ENCODE results near the gene NAB2. TPM values are rescaled to one million over a fixed set of nuclear protein-coding genes. Genes with fewer than 3 reads are reported as not detected.
A peak's percentile ranks its signal among the peaks of the same experiment; 100 is the strongest.

Gene NAB2
- polyA plus RNA-seq, 2 of the 4 experiments (the other 2 are of a cell fraction): 8.6 to 9.8 TPM

GRCh38 chr12:57049119-57049446, 39.8 kb upstream of the NAB2 start:
- no peak for FAIRE-seq
- DNase-seq (ENCODE audit: low read depth in 1 of 2, low spot score in 1 of 2): no peak
- peak; percentile 30 to 31; a peak in 4 of 6 replicates for ATAC-seq
- Histone ChIP-seq H3K4me3 (no peak overlapping the region), H3K27ac (no peak overlapping the region), H3K4me2 (peak overlapping the region; percentile 39), H3K9me3 (no peaks in the 10 kb centered on the region), H3K4me1 (peaks cover 23% of the 10 kb centered on the region; the same call in 2 of the 3 replicates)
- ChIA-PET CTCF (interaction anchor here (0.8 to 7.8 kb wide), 16 partner anchors 9 to 209 kb away, joined by 3 to 44 read pairs (median 4); partner anchors contain the start of genes STAT6 and ZBTB39), POLR2A (no interaction called here)
- WGBS (ENCODE audit: missing lambda C conversion rate): 46% methylated on average over 4 of the region's 4 CpGs
- TF ChIP-seq CBX2 (IDR thresholded peaks at IDR 0.05; ENCODE audit: borderline replicate concordance, low read depth) (no peak), CBX8 (IDR thresholded peaks at IDR 0.05) (no peak), ZC3H11A (IDR thresholded peaks at IDR 0.05) (no peak), HOXB13 (CRISPR knock-in tag; IDR thresholded peaks at IDR 0.05; ENCODE audit: low read depth) (no peak), ZNF302 (CRISPR knock-in tag; IDR thresholded peaks at IDR 0.05) (no peak), HEYL (CRISPR knock-in tag; IDR thresholded peaks at IDR 0.05) (no peak), EP300 (IDR thresholded peaks at IDR 0.05) (no peak), EHF (CRISPR knock-in tag; IDR thresholded peaks at IDR 0.05) (no peak), SMC3 (IDR thresholded peaks at IDR 0.05) (no peak), E2F6 (IDR thresholded peaks at IDR 0.05; ENCODE audit: borderline replicate concordance, low read depth) (no peak), MAFK (IDR thresholded peaks at IDR 0.05; ENCODE audit: partially characterized antibody) (no peak), TP53 (CRISPR knock-in tag; IDR thresholded peaks at IDR 0.05) (no peak), HES2 (IDR thresholded peaks at IDR 0.05) (no peak), RFX5 (IDR thresholded peaks at IDR 0.05) (no peak), RAD21 (conservative IDR thresholded peaks at IDR 0.05 in 1 of 2, IDR thresholded peaks at IDR 0.05 in 1 of 2) (no peak), FOSB (CRISPR knock-in tag; IDR thresholded peaks at IDR 0.05) (no peak), KDM5A (IDR thresholded peaks at IDR 0.05) (no peak), MYC (IDR thresholded peaks at IDR 0.05; ENCODE audit: borderline replicate concordance, low read length) (no peak), FOSL2 (IDR thresholded peaks at IDR 0.05) (no peak), FOSL2 (CRISPR knock-in tag; IDR thresholded peaks at IDR 0.05) (no peak)

GRCh38 chr12:57049890-57050289, 39.0 kb upstream of the NAB2 start, which contains the start of gene MYO1A:
TSS of gene MYO1A (minus strand) at chr12:57050129. CDS start at chr12:57048323, 1,806 bp downstream.
- TF ChIP-seq ESRRA (IDR thresholded peaks at IDR 0.05; ENCODE audit: borderline replicate concordance, low read length): no peak
- TF ChIP-seq EHMT2 (IDR thresholded peaks at IDR 0.05; ENCODE audit: low read depth): 0 out of 2 replicates have a peak, but pooled peaks have one; percentile 26
- no peak for TF ChIP-seq BCL3 (IDR thresholded peaks at IDR 0.05)
- no peak for TF ChIP-seq CEBPB (IDR thresholded peaks at IDR 0.05)
- TF ChIP-seq ZFP36 (IDR thresholded peaks at IDR 0.05; ENCODE audit: borderline replicate concordance, partially characterized antibody): no peak
- no peak for TF ChIP-seq CBX2 (IDR thresholded peaks at IDR 0.05; ENCODE audit: borderline replicate concordance, low read depth)
- TF ChIP-seq USF2 (IDR thresholded peaks at IDR 0.05): no peak
- peak; percentile 91 for TF ChIP-seq REST (IDR thresholded peaks at IDR 0.05)
- no peak for TF ChIP-seq JUNB (IDR thresholded peaks at IDR 0.05)
- TF ChIP-seq ATOH8 (CRISPR knock-in tag; IDR thresholded peaks at IDR 0.05; ENCODE audit: low read depth): no peak
- Histone ChIP-seq H3K27ac (no peak within 1 kb of the TSS), H3K4me2 (peak within 1 kb of the TSS; percentile 39), H3K4me1 (peaks cover 23% of the 10 kb centered on the region; the same call in 2 of the 3 replicates), H3K9me3 (no peaks in the 10 kb centered on the region), H3K4me3 (no peak within 1 kb of the TSS)
- DNase-seq (ENCODE audit: low read depth in 1 of 2, low spot score in 1 of 2) (peak in 1 of 2 experiments; percentile 22), FAIRE-seq (no peak), ATAC-seq (peak; percentile 50 to 56; a peak in 4 of 6 replicates)
- 35% methylated on average over 2 of the region's 2 CpGs for WGBS (ENCODE audit: missing lambda C conversion rate)
- ChIA-PET CTCF (interaction anchor here (0.7 to 7.8 kb wide), 15 partner anchors 9 to 210 kb away, joined by 3 to 44 read pairs (median 4); partner anchors contain the start of genes STAT6 and ZBTB39), POLR2A (no interaction called here)

Data from A549 (cell line).